Muscle layer of duodenum (tissue), 2 donors: ENCODE data around the gene CREB1.

ENCODE experiments used
- H3K27ac ChIP-seq: one replicate; pipeline ENCODE4 v1.7.0; 2013; ENCODE audit warnings: mild to moderate bottlenecking, low read length
- H3K27me3 ChIP-seq: one replicate; pipeline ENCODE4 v1.7.0; 2013; ENCODE audit warnings: low read depth, mild to moderate bottlenecking, control low read depth, low read length
- H3K36me3 ChIP-seq, 2 donors: one replicate each; pipeline ENCODE4 v1.7.0; 2013; ENCODE audit warnings: low read length in 2 of 2, control low read depth in 1 of 2, mild to moderate bottlenecking in 1 of 2; ENCODE audit not compliant: insufficient read depth in 2 of 2, control insufficient read depth in 1 of 2
- H3K4me1 ChIP-seq, 2 donors: one replicate each; pipeline ENCODE4 v1.7.0; 2013; ENCODE audit warnings: low read length in 2 of 2, mild to moderate bottlenecking in 2 of 2, control low read depth in 1 of 2, moderate library complexity in 1 of 2; ENCODE audit not compliant: insufficient read depth in 2 of 2, control insufficient read depth in 1 of 2
- H3K4me3 ChIP-seq, 2 donors: one replicate each; pipeline ENCODE4 v1.7.0; 2013; ENCODE audit warnings: low read length in 2 of 2, low read depth in 1 of 2, mild to moderate bottlenecking in 1 of 2
- H3K9me3 ChIP-seq, 2 donors: one replicate each; pipeline ENCODE4 v1.7.0; 2013; ENCODE audit warnings: low read length in 2 of 2, control low read depth in 1 of 2, mild to moderate bottlenecking in 1 of 2; ENCODE audit not compliant: control insufficient read depth in 1 of 2
- donor health status: healthy.

CREB1 gene

DNA sequence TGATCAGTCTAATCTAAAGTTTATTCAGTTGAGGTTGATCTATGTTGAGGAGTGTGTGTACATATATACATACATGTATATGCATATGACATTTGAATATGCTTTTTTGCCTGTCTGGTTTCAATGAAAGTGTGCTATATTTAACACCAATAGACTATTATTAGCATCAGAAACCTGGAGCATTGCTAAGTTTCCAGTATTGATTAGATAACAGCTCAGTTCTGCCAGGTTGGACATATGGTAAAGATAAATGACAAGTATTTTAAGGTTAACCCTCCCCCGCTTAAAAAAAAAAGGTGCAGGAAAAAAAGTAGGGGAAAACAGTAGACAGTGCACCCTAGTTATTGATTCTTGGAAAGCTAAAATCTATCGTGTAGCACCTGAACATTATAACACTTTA lies 19.4 kb downstream of the CREB1 start:
- Histone ChIP-seq H3K4me1 (peaks cover 7 to 14% of the 10 kb centered on the region in 2 donors), H3K27me3 (no peaks in the 10 kb centered on the region), H3K9me3 (no peaks in the 10 kb centered on the region), H3K4me3 (no peak overlapping the region), H3K27ac (no peak overlapping the region), H3K36me3 (no peaks in the 10 kb centered on the region)

DNA sequence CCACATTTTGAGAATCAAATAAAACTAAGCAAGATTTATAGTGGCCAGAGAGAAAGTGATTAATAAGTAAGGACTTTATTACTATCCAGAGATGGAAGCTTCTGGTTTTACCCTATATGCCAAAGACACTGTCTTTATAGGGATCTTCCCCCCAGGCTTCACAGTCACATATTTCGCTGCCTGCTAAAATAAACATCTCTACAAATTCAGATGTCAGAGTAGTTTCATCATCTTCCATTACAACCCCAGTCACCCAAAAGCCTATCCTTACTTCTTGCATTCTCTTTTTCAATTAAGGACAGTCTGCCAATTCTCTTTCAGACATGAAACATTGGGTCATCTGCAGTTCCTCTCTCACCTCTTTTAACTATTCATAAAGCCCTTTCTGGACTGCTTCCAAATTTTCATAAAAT lies 28.3 kb downstream of the CREB1 start:
- Histone ChIP-seq H3K27me3 (no peaks in the 10 kb centered on the region), H3K4me1 (peaks cover 0 to 5% of the 10 kb centered on the region in 2 donors), H3K4me3 (no peak overlapping the region), H3K36me3 (peaks cover 0 to 26% of the 10 kb centered on the region in 2 donors), H3K9me3 (no peaks in the 10 kb centered on the region), H3K27ac (no peak overlapping the region)

DNA sequence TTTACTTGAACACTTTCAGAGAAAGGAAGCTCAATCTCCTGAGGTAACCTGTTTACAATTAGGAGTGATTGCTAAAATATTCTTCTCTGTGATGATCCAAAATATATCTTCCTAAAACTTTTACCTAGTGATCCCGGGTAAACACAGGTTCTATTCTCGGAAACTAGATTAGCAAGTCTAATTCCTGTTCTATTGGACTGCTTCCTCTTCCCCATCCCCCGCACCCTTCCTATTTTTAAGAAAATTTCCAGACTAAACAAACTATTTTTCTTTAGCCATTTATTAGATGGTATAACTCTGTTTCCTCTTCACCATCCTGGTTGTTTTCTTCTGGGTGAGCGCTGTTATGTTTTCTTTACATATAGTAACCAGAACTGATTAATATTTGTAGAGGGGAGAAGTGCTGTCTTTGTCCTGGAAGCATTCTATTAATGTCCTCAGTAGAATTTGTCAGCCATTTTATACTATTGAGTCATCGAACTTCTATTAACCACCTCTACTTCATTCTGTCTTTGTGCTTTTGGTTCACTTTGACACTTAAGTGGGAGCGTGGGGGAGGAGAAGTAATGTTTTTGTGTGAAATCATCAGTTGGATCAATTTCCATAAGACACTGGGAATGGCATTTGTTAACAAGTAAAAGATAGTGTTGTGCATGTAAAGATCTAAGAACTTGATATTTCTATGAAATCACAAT lies 31.8 kb downstream of the CREB1 start:
- Histone ChIP-seq H3K36me3 (peaks cover 0 to 30% of the 10 kb centered on the region in 2 donors), H3K27me3 (no peaks in the 10 kb centered on the region), H3K4me3 (no peak overlapping the region), H3K4me1 (peaks cover 0 to 5% of the 10 kb centered on the region in 2 donors), H3K27ac (no peak overlapping the region), H3K9me3 (no peaks in the 10 kb centered on the region)

DNA sequence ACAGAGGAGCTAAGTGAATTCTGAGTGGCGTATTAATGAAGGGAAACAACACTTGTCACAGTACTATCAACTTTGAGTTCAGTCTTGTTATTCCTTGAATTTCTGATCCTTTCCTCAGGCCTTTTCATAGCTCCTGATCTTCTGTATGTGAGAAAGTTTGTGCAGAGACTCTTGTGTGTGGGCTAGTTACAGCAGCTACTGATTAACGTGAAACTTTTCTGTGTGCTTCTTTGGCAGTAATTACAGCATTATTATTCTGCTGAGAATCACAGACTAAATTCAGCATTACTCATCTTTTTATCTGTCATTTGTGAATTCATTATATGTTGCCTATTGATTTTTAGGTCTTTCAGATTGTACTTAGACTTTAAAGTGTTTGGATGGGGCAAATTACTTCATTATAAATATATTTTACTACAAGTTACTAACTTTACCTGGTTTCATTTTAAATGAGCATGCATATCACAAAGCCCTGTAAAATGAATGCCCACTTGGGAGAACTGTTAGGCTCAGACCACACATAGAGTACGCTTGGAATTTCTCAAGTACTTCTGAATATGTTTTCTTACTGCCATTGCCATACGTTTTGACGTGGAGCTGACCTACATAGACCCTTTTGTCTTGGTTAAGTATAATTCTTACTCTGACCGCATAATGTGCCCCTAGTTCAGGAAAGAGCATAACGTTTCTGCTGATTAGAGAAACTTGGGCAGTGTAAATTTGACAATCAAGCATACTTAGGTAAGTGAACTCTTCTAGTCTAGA lies 36.2 kb downstream of the CREB1 start:
- peaks cover 8 to 27% of the 10 kb centered on the region in 2 donors for H3K36me3 ChIP-seq
- H3K9me3 ChIP-seq, result no peaks in the 10 kb centered on the region
- no peaks in the 10 kb centered on the region for H3K27me3 ChIP-seq
- H3K4me3 ChIP-seq, result no peak overlapping the region
- H3K4me1 ChIP-seq, result no peaks in the 10 kb centered on the region
- no peak overlapping the region for H3K27ac ChIP-seq

DNA sequence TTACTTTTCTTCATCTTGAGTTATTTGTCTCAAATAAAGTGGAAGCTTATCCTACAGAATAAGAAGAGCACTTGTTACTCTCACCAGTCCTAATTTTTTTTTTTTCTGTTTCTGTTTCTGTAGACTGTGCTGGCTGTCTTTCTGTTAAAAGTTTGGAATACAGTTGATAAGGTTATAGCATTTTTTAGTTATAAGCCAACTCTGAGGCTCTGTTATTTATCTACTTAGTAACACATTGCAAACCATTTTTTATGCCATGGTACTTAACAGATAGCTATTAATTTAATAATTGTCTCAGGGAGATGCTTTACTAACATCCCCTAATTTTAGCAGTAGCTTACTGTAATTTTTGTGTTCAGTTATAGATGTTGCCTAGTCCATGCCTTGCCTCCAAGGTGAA lies 37.9 kb downstream of the CREB1 start:
- Histone ChIP-seq H3K4me1 (no peaks in the 10 kb centered on the region), H3K4me3 (no peak overlapping the region), H3K36me3 (peaks cover 14 to 23% of the 10 kb centered on the region in 2 donors), H3K9me3 (no peaks in the 10 kb centered on the region), H3K27ac (no peak overlapping the region), H3K27me3 (no peaks in the 10 kb centered on the region)

DNA sequence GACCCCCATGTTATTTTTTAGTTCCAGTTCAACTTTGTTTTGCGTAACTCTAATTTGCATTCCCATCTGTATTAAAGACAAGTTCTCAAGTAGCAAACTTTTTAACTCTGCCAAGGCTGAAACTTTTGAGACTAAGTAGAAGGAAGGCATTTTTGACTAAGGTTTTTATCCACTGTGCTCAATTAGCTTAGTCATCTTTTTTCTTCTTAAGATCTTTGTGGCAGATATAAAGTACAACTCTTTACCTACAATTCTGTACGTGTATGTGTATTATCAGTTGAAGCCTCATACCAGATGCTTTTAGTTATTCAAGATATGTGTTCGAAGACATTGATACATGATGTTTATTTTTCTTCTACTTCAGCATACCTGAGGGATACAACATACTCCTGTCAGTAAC lies 41.6 kb downstream of the CREB1 start:
- Histone ChIP-seq H3K4me3 (no peak overlapping the region), H3K9me3 (no peaks in the 10 kb centered on the region), H3K4me1 (no peaks in the 10 kb centered on the region), H3K36me3 (peaks cover 14 to 27% of the 10 kb centered on the region in 2 donors), H3K27me3 (no peaks in the 10 kb centered on the region), H3K27ac (no peak overlapping the region)

DNA sequence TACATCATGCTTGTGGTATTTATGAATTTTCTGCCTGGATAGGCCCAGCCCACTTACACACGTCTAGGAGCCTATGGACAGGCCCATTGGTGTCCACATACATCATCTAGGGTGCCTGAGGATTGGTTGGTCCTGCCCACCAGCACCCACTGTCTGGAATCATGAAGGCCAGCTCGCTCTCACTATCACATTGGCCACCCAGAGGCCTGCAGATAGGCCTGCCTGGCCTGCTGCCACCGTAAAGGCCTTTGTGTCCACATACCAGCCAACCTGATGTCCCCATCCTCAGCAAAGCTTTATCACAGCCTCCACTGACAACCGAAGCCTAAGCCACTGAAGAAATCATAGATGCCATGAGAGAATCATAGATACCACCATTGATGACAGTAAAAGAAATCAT lies 55.2 kb downstream of the CREB1 start:
- H3K27me3 ChIP-seq, result no peaks in the 10 kb centered on the region
- H3K36me3 ChIP-seq, result peaks cover 32 to 36% of the 10 kb centered on the region in 2 donors
- no peaks in the 10 kb centered on the region for H3K4me1 ChIP-seq
- H3K27ac ChIP-seq, result no peak overlapping the region
- H3K9me3 ChIP-seq, result no peaks in the 10 kb centered on the region
- no peak overlapping the region for H3K4me3 ChIP-seq

DNA sequence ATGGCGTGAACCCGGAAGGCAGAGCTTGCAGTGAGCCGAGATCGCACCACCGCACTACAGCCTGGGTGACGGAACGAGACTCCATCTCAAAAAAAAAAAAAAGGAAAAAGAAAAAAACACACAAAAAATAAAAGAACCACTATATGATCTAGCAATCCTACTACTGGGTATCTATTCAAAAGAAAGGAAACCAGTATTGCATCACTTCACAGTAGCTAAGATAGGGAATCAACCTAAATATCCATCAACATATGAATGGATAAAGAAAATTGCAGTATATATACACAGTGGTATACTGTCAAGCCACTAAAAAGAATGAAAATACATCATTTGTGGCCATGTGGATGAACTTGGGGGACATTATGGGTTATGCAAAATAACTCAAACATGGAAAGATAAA lies 57.5 kb downstream of the CREB1 start:
- peaks cover 18 to 29% of the 10 kb centered on the region in 2 donors for H3K36me3 ChIP-seq

DNA sequence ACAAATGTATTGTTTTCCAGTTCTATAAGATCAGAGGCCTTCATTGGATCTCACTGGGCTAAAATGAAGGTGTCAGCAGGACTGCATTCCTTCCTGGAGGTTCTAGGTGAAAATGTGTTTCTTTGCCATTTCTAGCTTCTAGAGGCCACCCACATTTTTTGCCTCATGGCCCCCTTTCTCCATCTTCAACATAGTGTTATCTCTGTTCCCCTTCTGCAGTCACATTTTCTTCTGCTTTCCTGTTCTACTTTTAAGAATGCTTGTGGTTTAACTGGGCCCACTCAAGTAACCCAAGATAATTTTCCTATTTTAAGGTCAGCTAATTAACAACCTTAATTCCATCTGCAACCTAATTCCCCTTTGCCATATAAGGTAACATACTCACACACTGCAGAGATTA lies 59.4 kb downstream of the CREB1 start:
- peaks cover 21 to 26% of the 10 kb centered on the region in 2 donors for H3K36me3 ChIP-seq
- no peak overlapping the region for H3K4me3 ChIP-seq

More for the DNA sequence above, 57.5 kb downstream of the CREB1 start:
- no peak overlapping the region for H3K27ac ChIP-seq
- H3K4me3 ChIP-seq, result no peak overlapping the region
- H3K27me3 ChIP-seq, result no peaks in the 10 kb centered on the region
- no peaks in the 10 kb centered on the region for H3K9me3 ChIP-seq
- H3K4me1 ChIP-seq, result no peaks in the 10 kb centered on the region

DNA sequence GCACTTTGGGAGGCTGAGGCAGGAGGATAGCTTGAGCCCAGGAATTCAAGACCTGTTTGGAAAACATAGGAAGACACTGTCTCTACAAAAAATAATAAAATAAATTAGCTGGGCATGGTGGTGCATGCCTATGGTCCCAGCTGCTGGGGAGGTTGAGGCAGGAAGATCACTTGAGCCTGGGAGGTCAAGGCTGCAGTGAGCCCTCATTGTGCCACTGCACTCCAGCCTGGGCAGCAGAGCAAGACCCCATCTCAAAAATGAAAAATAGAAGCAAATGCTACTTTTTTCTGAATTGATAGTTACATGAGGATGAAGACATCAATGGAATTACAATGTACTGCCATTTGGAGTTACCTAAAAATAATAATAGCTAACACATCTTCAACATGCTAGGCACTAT lies 63.5 kb downstream of the CREB1 start:
- no peak overlapping the region for H3K4me3 ChIP-seq
- H3K36me3 ChIP-seq, result peaks cover 20 to 28% of the 10 kb centered on the region in 2 donors
- no peak overlapping the region for H3K27ac ChIP-seq
- H3K4me1 ChIP-seq, result no peaks in the 10 kb centered on the region
- no peaks in the 10 kb centered on the region for H3K9me3 ChIP-seq
- H3K27me3 ChIP-seq, result no peaks in the 10 kb centered on the region

More for the DNA sequence above, 59.4 kb downstream of the CREB1 start:
- H3K4me1 ChIP-seq, result no peaks in the 10 kb centered on the region
- H3K27me3 ChIP-seq, result no peaks in the 10 kb centered on the region
- H3K27ac ChIP-seq, result no peak overlapping the region
- no peaks in the 10 kb centered on the region for H3K9me3 ChIP-seq

DNA sequence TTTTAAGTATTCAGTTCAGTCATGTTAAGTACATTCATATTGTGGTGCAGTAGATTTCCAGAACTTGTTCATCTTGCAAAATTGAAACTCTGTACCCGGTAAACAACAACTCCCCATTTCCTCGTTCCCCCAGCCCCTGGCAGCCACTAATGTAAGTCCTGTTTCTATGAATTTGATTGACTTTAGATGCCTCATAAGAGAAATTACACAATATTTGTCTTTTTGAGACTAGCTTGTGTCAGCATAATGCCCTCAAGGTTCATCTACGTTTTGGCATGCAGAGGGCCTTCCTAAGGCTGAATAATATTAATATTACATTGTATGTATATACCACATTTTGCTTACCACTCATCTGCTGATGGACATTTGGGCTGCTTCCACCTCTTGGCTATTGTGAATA lies 64.5 kb downstream of the CREB1 start:
- H3K27me3 ChIP-seq, result no peaks in the 10 kb centered on the region
- peaks cover 16 to 25% of the 10 kb centered on the region in 2 donors for H3K36me3 ChIP-seq
- H3K9me3 ChIP-seq, result no peaks in the 10 kb centered on the region
- H3K27ac ChIP-seq, result no peak overlapping the region
- H3K4me1 ChIP-seq, result no peaks in the 10 kb centered on the region
- H3K4me3 ChIP-seq, result no peak overlapping the region
